NCI-H748 treated with DMSO at 0.1 percent for 48 hours (cell line): ENCODE data around the gene ZNF100.
"Not testable (repeated sequence)": the region's sequence is repeated elsewhere in the genome, so short reads cannot be mapped to it uniquely, and the experiment has no call there.

Source experiments
- DNase-seq: peaks from one replicate; lab custom pipeline; 2025; lab: John Stamatoyannopoulos, UW

Gene ZNF100

DNA sequence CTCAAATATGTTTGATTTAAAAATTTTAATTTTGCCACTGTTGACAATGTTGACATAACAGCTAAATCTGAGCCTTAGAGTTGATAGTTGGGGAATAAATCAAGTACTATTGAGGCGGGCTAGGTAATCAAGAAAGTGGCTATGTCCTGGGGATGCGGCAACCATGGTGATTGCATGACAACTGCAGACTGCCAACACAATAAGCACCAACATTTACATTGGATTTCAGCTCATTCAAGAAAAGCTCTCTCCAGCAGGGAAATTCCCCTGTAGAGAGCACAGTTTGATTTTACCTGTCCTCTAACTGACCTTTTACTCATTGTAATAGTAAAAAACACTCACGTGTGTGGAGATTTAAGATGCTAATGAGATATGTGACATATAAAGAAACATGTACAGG, 63.1 kb downstream of the ZNF100 start:
- DNase-seq, result no peak

DNA sequence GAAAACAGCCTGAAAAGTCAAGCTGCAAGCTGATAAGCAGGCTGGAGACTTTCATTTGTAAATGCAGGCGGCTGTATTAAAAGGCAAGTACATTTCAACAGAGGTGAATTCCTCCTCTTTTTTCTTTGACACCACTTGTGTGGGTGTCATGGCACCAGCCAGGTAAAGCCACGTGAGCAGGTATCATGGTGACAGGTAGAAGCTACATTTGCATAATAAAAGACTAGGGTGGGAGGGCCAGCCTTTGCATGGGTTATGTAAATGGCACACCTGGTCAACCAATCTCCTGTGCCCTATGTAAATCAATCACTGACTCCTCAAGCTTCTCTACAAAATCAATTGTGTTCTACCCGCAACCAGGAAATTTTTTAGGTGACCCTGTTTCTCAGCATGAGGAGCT, 68.2 kb downstream of the ZNF100 start:
- no peak for DNase-seq

DNA sequence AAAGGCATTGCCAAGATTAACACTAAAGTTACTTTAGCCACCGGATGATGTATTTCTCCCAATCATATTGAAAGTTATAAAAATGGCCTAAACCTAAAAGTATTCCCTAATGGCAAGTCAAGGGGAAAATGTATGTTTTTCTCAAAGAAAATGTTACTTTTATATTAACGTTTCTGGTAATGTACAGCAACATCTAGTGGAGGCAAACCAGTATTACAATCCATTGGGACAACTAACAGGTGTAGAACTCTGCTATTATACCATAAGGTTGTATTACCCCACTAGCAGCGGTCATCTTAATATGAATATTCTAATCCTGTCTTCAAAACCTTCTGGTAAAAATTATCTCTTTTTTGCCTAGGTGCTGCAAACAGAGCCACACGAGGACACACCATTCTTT, 69.2 kb downstream of the ZNF100 start:
- peak; percentile 9 for DNase-seq

DNA sequence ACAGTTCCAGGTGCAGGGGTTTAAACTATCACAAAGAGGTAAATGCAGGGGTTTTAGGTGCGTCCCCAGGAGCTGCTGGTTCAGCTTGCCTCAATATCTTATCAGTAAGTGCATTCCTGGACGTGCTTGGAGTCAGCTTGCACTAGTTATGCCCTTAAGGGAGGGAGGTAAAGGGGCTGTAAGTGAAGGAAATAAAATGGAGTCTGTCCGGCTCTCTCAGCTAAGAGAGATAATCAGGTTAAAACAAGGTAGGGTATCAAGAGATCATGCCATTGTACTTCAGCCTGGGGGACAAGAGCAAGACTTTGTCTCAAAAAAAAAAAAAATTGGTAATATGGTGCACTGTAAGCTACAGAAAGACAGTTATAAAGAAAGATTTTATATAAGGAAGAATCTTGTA, 69.7 kb downstream of the ZNF100 start:
- DNase-seq, result no peak

DNA sequence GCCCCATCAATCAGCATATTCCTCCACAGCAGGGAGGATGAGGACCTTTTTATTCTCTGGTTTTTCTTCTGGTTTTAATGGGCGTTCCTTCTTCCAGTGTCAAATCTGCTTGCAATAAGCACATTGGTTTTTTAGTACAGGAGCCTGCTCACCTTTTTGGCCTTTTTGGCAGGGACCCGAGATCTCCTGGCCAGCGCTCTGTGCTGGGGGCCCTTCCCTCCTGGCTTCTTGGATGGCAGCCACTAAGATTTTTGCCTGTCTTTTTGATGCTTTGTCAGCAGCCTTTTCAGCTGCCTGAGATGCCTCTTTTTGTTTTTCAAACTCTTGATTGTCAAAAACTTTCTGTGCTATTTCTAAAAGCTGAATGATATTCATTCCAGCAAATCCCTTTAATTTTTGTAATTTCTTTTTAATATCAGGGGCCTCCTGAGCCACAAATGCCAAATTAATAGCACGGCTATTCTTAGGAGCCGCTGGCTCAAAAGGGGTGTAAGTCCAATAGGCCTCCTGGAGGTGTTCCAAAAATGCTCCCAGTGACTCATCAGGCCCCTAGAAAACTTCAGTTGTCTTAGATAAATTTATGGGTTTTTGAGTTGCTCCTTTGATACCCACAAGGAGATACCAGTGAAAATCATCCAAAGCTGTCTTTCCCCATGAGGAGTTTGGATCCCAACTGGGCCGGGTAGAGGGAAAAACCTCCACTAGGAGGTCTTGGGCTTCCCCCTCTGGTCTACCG, 73.0 kb downstream of the ZNF100 start:
- no peak for DNase-seq

DNA sequence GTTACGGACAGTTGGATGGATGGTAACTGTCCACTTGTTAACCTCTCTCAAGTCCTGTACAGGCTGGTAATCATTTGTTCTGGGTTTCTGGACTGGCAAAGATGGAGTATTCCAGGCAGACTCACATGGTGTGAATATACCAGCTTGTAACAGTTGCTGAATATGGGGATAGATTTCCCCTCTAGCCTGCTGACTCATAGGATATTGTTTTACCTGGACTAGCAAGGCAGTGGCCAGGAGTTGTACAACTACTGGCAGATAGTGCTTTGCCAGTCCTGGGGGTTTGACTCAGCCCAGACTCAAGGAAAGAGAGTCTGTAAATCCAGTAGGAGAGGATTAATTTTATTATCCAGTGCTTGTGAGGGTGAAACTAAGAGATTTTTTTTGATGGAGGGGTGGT, 74.0 kb downstream of the ZNF100 start:
- DNase-seq, result no peak

DNA sequence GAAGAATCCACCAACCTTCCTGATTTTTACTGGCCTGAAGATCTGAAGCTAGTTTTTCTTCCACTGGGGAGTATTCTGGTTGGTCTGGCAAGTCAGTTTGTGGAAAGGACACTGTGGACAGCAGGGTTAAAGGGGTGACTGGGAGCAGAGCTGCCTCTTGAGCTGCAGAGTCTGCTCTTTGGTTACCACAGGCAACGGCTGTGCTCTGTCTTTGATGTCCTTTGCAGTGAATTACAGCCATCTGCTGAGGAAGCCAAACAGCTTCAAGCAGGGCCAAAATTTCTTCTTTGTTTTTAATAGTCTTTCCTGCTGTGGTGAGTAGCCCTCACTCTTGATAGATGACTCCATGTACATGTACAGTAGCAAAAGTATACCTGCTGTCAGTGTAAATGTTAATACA, 75.7 kb downstream of the ZNF100 start:
- no peak for DNase-seq

DNA sequence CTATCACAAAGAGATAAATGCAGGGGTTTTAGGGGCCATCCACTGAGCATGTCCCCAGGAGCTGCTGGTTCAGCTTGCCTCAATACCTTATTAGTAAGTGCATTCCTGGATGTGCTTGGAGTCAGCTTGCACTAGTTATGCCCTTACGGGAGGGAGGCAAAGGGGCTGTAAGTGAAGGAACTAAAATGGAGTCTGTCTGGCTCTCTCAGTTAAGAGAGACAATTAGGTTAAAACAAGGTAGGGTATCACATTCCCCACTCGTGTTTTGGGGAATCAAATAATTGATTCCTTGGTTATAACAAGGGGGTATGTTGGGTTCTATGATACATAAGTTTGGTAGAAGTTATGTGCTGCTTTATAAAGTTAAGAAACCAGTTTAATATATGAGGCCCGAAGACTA, 78.9 kb downstream of the ZNF100 start:
- no peak for DNase-seq

DNA sequence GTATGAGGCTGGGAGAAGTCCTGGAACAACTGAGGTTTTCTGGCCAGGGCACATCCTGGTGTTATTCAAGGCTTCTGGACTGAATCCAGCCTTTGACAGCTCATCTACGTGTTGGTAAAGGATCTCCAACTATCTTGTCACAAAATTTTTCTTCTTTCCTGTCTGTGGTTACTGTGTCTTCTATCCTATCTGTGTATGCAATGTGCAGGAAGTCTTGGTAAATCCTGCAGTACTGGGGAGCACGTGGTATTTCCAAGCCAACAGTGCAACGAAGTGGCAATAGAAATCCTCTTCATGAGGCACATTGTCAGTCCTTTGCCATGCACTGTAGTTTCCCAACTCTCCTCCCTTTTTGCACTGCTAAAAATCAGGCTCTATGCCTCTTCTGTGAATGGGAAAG, 86.7 kb downstream of the ZNF100 start:
- no peak for DNase-seq

DNA sequence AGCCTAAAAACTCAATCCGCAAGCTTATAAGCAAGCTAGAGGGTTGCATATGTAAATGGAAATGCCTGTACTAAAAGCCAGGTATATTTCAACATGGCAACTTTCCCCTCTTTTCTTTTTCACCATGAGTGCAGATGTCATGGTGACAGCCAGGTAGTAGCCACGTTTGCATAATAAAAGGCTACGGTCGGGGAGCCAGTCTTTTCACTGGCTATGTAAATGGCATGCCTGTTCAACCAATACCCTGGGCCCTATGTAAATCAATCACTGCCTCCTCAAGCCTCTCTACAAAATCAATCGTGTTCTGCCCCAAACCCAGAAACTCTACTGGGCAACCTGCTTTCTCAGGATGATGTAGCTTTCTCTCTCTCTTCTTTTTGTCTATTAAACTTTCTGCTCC, 87.4 kb downstream of the ZNF100 start:
- no peak for DNase-seq

DNA sequence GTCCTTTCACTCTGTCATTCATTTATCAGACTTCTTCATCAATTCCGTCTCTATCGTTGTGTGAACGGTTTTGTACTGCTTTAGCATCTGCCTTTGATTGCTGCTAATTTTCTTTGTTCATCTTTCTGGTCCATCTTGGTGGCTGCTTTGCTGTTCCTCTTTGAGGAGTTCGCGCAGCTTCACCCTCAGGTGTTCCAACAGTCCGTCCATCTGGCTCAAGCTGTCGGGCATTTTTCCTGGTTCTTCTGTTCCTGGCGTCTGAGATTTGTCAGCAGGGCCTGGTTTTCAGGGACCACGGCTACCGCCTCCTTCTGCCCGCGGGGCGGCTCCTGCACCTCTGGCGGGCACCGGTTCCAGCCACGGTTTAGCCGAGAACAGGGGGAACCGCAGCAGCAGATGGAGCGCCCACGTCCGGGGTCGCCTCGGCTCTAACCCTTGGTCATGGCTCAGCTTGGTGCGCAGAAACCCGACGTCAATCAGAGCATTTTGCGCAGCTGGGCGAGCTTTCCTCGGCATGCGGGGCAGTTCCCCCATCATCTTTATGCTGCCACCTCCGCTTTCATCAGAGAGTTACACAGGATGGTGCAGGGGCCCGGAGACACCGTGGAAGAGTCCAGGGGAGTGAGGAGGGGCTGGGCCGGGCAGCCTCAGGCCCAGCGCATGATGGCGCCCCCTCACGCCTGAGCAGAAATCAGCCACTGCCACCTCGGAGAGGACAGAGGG, 89.5 kb downstream of the ZNF100 start:
- DNase-seq, result no peak

DNA sequence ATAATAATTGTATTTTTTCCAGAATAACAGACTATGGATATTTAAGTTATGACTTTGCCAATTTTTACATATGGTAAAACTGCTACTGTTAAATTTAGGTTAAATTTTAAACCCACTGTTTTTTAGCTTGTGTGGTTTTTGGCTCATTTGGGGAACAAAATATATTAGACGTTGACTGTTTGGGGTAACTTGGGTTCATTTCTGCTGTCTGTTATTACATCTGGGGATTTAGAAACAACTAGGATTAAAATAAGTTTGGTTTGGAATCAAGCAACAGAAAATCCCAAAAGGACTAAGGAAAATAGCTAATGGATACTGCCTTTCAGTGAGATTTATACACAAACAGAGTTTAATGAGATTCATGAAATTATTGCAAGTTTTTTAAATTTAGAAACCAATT, 92.9 kb downstream of the ZNF100 start:
- DNase-seq, result no peak

DNA sequence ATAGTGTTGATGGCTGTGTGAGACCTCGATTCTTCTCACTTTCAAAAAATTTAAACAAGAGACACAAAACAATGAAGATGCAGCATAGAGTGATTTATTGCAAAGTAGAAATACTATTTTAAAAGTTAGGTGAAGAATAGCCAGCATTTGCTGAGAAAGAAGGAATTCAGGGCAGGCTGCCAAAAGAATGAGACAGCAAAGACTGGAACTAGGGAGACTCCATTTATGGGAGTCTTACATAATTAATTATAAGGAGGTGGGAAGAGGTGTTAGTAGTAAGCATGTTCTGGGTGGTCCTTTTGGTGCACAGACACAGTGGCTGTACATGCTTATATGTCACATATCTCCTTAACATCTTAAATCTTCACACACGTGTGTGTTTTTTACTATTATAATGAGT, 93.9 kb downstream of the ZNF100 start:
- DNase-seq, result not testable (repeated sequence)
